HepG2 (cell line): Measurements from ENCODE around the gene NBL1. TPM values are rescaled to one million over a fixed set of nuclear protein-coding genes. Genes with fewer than 3 reads are reported as not detected.

Experiments
- ATAC-seq: fragments of 200-7000 bp; cut with Tn5 transposase; 3 replicates; pipeline ENCODE4 v1.9.1; 2020; ENCODE audit warnings: mild to moderate bottlenecking, moderate library complexity
- BruUV-seq: library from RNA; stranded (reverse); fragments of 400-500 nt; replicated peaks from 2 replicates; lab custom pipeline; 2021; lab: Mats Ljungman, UMichigan
- CTCF ChIA-PET: fragments of 300-600 bp; formaldehyde crosslinking; extraction: SDS; loops from one replicate; lab custom pipeline; 2021; ENCODE audit warnings: low total read pairs, inconsistent platforms, low intra/inter-chr PET ratio; lab: Yijun Ruan, JAX
- POLR2A ChIA-PET: fragments of 350-600 bp; sonication (Branson Sonifier 250); formaldehyde crosslinking; loops from one replicate; lab custom pipeline; 2020; ENCODE audit warnings: antibody characterized with exemption, inconsistent platforms; lab: Yijun Ruan, JAX
- DNase-seq: peaks from one replicate; pipeline ENCODE4 v3.0.0-alpha.2; 2015; ENCODE audit warnings: low spot score
- FAIRE-seq: peaks from 3 replicates; lab custom pipeline; 2011; peaks lifted over from hg19 to GRCh38; lab: Jason Lieb, UNC
- H2AFZ ChIP-seq: one replicate; pipeline ENCODE4 v1.6.1; 2011; ENCODE audit warnings: low read length, inconsistent platforms
- H3K27ac ChIP-seq: fragments of 300-600 bp; 3 replicates; pipeline ENCODE4 v1.8.0; 2011; ENCODE audit warnings: mixed run types, mild to moderate bottlenecking, mixed read lengths, low read length, inconsistent platforms; ENCODE audit not compliant: insufficient read depth; ENCODE audit errors: extremely low read length
- H3K27me3 ChIP-seq, 2 experiments: fragments of 200-600 bp in 1 of 2; 2 replicates in 1 of 2; 3 replicates in 1 of 2; pipeline versions ENCODE4 v1.6.0 to v1.8.0; 2011; ENCODE audit warnings: low read length in 2 of 2, mild to moderate bottlenecking in 2 of 2, moderate library complexity in 2 of 2, inconsistent platforms in 1 of 2; ENCODE audit not compliant: insufficient read depth in 2 of 2, control insufficient read depth in 1 of 2
- H3K36me3 ChIP-seq, 2 experiments: fragments of 200-600 bp in 1 of 2; replicated peaks in 1 of 2; 2 replicates in 1 of 2; 3 replicates in 1 of 2; pipeline versions ENCODE4 v1.5.1 to v1.8.0; 2011; ENCODE audit warnings: low read length in 2 of 2, inconsistent platforms in 1 of 2; ENCODE audit not compliant: insufficient read depth in 2 of 2, control insufficient read depth in 1 of 2
- H3K4me1 ChIP-seq: 2 replicates; pipeline ENCODE4 v1.5.1; 2012; ENCODE audit warnings: low read length, inconsistent platforms; ENCODE audit not compliant: insufficient read depth
- H3K4me2 ChIP-seq: 2 replicates; pipeline ENCODE4 v1.6.0; 2011; ENCODE audit warnings: low read depth, low read length, inconsistent platforms
- H3K4me3 ChIP-seq, 3 experiments: fragments of 200-600 bp in 1 of 3; sonication (generic), shearing (Covaris generic) in 1 of 3; replicated peaks in 1 of 3; 2 replicates each; pipeline ENCODE4 v1.5.1; 2011 to 2016; ENCODE audit warnings: low read length in 3 of 3, inconsistent platforms in 2 of 3, low read depth in 2 of 3, mild to moderate bottlenecking in 2 of 3, control low read depth in 1 of 3, mixed read lengths in 1 of 3; ENCODE audit not compliant: insufficient read depth in 1 of 3
- H3K79me2 ChIP-seq: one replicate; pipeline ENCODE4 v1.6.1; 2011; ENCODE audit warnings: low read length, inconsistent platforms; ENCODE audit not compliant: insufficient read depth
- H3K9ac ChIP-seq: 2 replicates; pipeline ENCODE4 v1.6.0; 2011; ENCODE audit warnings: mild to moderate bottlenecking, low read depth, low read length, inconsistent platforms; ENCODE audit not compliant: insufficient read depth
- H3K9me3 ChIP-seq: 2 replicates; pipeline ENCODE4 v1.5.1; 2012; ENCODE audit warnings: mild to moderate bottlenecking, low read length
- H4K20me1 ChIP-seq: 2 replicates; pipeline ENCODE4 v1.6.0; 2011; ENCODE audit warnings: inconsistent platforms, mild to moderate bottlenecking, low read length, moderate library complexity; ENCODE audit not compliant: insufficient read depth
- EP300 ChIP-seq, 3 experiments: sonication (generic) in 1 of 3; formaldehyde crosslinking in 1 of 3; IDR thresholded peaks; 2 replicates each; pipeline versions ENCODE4 v1.5.1 to v1.6.1; 2011 to 2020; ENCODE audit warnings: low read depth in 2 of 3, low read length in 2 of 3, borderline replicate concordance in 1 of 3, improper control_type of control experiment in 1 of 3, mild to moderate bottlenecking in 1 of 3, missing genetic modification reagents in 1 of 3, moderate library complexity in 1 of 3
- GFI1 ChIP-seq: sonication (generic); formaldehyde crosslinking; IDR thresholded peaks from 2 replicates; pipeline ENCODE4 v1.5.0; 2020; ENCODE audit warnings: missing genetic modification reagents, mild to moderate bottlenecking, borderline replicate concordance
- HNRNPUL1 ChIP-seq: fragments of 200-400 bp; formaldehyde crosslinking; IDR thresholded peaks from 2 replicates; pipeline ENCODE4 v1.6.1; 2017; ENCODE audit warnings: low read depth, mild to moderate bottlenecking, low read length, moderate library complexity
- SNAPC2 ChIP-seq: sonication (generic); formaldehyde crosslinking; IDR thresholded peaks from 2 replicates; pipeline ENCODE4 v1.8.1; 2022; ENCODE audit warnings: mild to moderate bottlenecking, missing genetic modification reagents
- SP5 ChIP-seq: IDR thresholded peaks from 2 replicates; pipeline ENCODE4 v1.6.1; 2016; ENCODE audit warnings: low read depth, borderline replicate concordance
- THAP9 ChIP-seq: sonication (generic); formaldehyde crosslinking; IDR thresholded peaks from 2 replicates; pipeline ENCODE4; 2020; ENCODE audit warnings: missing genetic modification reagents, mild to moderate bottlenecking, borderline replicate concordance
- ZNF318 ChIP-seq: sonication (generic); formaldehyde crosslinking; IDR thresholded peaks from 2 replicates; pipeline ENCODE4 v1.4.0; 2020; ENCODE audit warnings: mild to moderate bottlenecking, missing genetic modification reagents
- ZZZ3 ChIP-seq: sonication (generic); formaldehyde crosslinking; IDR thresholded peaks from 2 replicates; pipeline ENCODE4 v1.4.0; 2020; ENCODE audit warnings: missing genetic modification reagents, mild to moderate bottlenecking, borderline replicate concordance
- WGBS: methylation state at CpG from one replicate; pipeline ENCODE4 v1.1.6; 2017; ENCODE audit warnings: low lambda C conversion rate; 5-methylcytosine and 5-hydroxymethylcytosine counted together
- in situ Hi-C: cut with HindIII; loops from 2 replicates; pipeline ENCODE4 v1.10.0; 2017; ENCODE audit warnings: low pct_unique_long_range_greater_than_20kb; ENCODE audit not compliant: extremely low pct_ligation_motif_present
- intact Hi-C: fragments of 100-400 bp; cut with micrococcal nuclease; formaldehyde crosslinking; loops from one replicate; pipeline ENCODE4 v1.10.0; 2022; ENCODE audit not compliant: unreplicated experiment
- polyA plus RNA-seq, 8 experiments: library from polyadenylated mRNA; depleted of rRNA in 3 of 8; stranded (reverse) in 7 of 8; unstranded in 1 of 8; fragments of >200 nt; fragmentation: Illumina TruSeq in 4 of 8; extraction: Trizol in 4 of 8; gene quantifications; 2 replicates each; pipeline versions ENCODE4 v1.2.1 to v1.2.3, GENCODE V29; 2011 to 2016; ENCODE audit warnings: low read depth in 4 of 8, missing spikeins in 1 of 8, mixed read lengths in 1 of 8; ENCODE audit not compliant: insufficient read depth in 1 of 8
- total RNA-seq, 5 experiments: library from RNA; depleted of rRNA; stranded (reverse); fragments of >200 nt; fragmentation: Illumina TruSeq; extraction: Trizol; gene quantifications; 2 replicates each; pipeline ENCODE4 v1.2.3, GENCODE V29; 2016; ENCODE audit warnings: low read depth in 1 of 5
- TF ChIP-seq, protein P1 (sequence below): sonication (generic); formaldehyde crosslinking; IDR thresholded peaks from 2 replicates; pipeline ENCODE4 v1.5.0; 2020; ENCODE audit warnings: missing genetic modification reagents
- TF ChIP-seq, protein P2 (sequence below): IDR thresholded peaks from 2 replicates; pipeline ENCODE4 v1.6.1; 2018; ENCODE audit warnings: missing genetic modification reagents

Gene NBL1
- total and polyA plus RNA-seq, 2 of the 13 experiments (the other 11 are each of a cell fraction or from before 2014, with no cell fraction given) = 2.7 to 13.8 TPM

GRCh38 chr1:19705464-19705863 is 61.4 kb downstream of the NBL1 start:
- Histone ChIP-seq H3K36me3 (no peaks in the 10 kb centered on the region), H4K20me1 (no peaks in the 10 kb centered on the region), H3K27ac (no peak overlapping the region), H3K4me2 (no peak overlapping the region), H3K9me3 (no peaks in the 10 kb centered on the region), H3K9ac (no peak overlapping the region), H3K4me3 (no peak overlapping the region), H2AFZ (no peak overlapping the region), H3K27me3 (no peaks in the 10 kb centered on the region), H3K79me2 (no peaks in the 10 kb centered on the region), H3K4me1 (peaks cover 9% of the 10 kb centered on the region)
- in situ Hi-C loops (no loop called here), intact Hi-C loops (no loop called here)
- WGBS = 67% methylated on average over 4 of the region's 4 CpGs
- BruUV-seq = no TSS peak
- ChIA-PET CTCF (interaction anchor here (2.3 kb wide), 1 partner anchor 44 kb away, joined by 9 read pairs; no protein-coding TSS in a partner anchor), POLR2A (no interaction called here)
- no peak for ATAC-seq
- FAIRE-seq = no peak
- no peak for DNase-seq
- TF ChIP-seq, protein P1, sequence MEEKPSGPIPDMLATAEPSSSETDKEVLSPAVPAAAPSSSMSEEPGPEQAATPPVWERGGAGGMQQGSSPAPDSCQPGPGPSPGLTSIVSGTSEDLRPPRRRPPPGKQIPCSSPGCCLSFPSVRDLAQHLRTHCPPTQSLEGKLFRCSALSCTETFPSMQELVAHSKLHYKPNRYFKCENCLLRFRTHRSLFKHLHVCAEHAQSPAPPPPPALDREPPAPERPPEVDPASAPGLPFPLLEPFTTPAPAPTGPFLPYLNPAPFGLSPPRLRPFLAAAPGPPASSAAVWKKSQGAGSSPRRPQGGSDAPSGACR (CRISPR knock-in tag) = no peak
- TF ChIP-seq ZNF318 (CRISPR knock-in tag) (no peak), EP300 (IDR thresholded peaks at IDR 0.05; ENCODE audit: low read depth in 2 of 2, low read length in 2 of 2) (no peak), EP300 (CRISPR knock-in tag; IDR thresholded peaks at IDR 0.05; ENCODE audit: borderline replicate concordance) (no peak), THAP9 (CRISPR knock-in tag) (no peak), SNAPC2 (CRISPR knock-in tag) (no peak), HNRNPUL1 (no peak), SP5 (CRISPR knock-in tag) (no peak), GFI1 (no peak), ZZZ3 (CRISPR knock-in tag) (no peak)
- TF ChIP-seq, protein P2, sequence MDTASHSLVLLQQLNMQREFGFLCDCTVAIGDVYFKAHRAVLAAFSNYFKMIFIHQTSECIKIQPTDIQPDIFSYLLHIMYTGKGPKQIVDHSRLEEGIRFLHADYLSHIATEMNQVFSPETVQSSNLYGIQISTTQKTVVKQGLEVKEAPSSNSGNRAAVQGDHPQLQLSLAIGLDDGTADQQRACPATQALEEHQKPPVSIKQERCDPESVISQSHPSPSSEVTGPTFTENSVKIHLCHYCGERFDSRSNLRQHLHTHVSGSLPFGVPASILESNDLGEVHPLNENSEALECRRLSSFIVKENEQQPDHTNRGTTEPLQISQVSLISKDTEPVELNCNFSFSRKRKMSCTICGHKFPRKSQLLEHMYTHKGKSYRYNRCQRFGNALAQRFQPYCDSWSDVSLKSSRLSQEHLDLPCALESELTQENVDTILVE = no peak
